Stimulated activated naive CD8-positive, alpha-beta T cell treated with anti-CD3 and anti-CD28 coated beads, Interleukin-15, Interleukin-2, amounts not matched to agents 100 ng/mL and 50 ng/mL, for 24 hours (primary cell): ENCODE results near the gene NFXL1.

ENCODE experiments used
- H3K27ac Mint-ChIP-seq: one replicate; pipeline ENCODE4 v1.8.0; 2021; ENCODE audit warnings: mild to moderate bottlenecking, mixed read lengths
- H3K27me3 Mint-ChIP-seq: one replicate; pipeline ENCODE4 v1.8.0; 2021; ENCODE audit warnings: mixed read lengths
- H3K36me3 Mint-ChIP-seq: one replicate; pipeline ENCODE4 v1.8.0; 2021; ENCODE audit warnings: low read depth, mixed read lengths
- H3K4me1 Mint-ChIP-seq: one replicate; pipeline ENCODE4 v1.8.0; 2021; ENCODE audit warnings: low read depth, mixed read lengths
- H3K4me3 Mint-ChIP-seq: one replicate; pipeline ENCODE4 v1.8.0; 2021; ENCODE audit warnings: mild to moderate bottlenecking, mixed read lengths
- H3K9me3 Mint-ChIP-seq: one replicate; pipeline ENCODE4 v1.8.0; 2021; ENCODE audit warnings: mixed read lengths

The NFXL1 gene

GRCh38 chr4:47858006-47858405 is 56.4 kb downstream of the NFXL1 start:
- H3K36me3 Mint-ChIP-seq = peaks cover 40% of the 10 kb centered on the region
- H3K27ac Mint-ChIP-seq = no peak overlapping the region
- no peak overlapping the region for H3K4me3 Mint-ChIP-seq
- no peaks in the 10 kb centered on the region for H3K9me3 Mint-ChIP-seq
- H3K4me1 Mint-ChIP-seq = no peaks in the 10 kb centered on the region
- H3K27me3 Mint-ChIP-seq = no peaks in the 10 kb centered on the region

- Mint-ChIP-seq H3K27ac (no peak overlapping the region), H3K4me1 (no peaks in the 10 kb centered on the region), H3K36me3 (peaks cover 39% of the 10 kb centered on the region), H3K4me3 (no peak overlapping the region), H3K27me3 (no peaks in the 10 kb centered on the region), H3K9me3 (no peaks in the 10 kb centered on the region)
Observed at GRCh38 chr4:47856713-47857112, 57.7 kb downstream of the NFXL1 start.

GRCh38 chr4:47855350-47855749 is 59.0 kb downstream of the NFXL1 start:
- H3K4me1 Mint-ChIP-seq = no peaks in the 10 kb centered on the region
- H3K36me3 Mint-ChIP-seq = peaks cover 48% of the 10 kb centered on the region
- no peaks in the 10 kb centered on the region for H3K27me3 Mint-ChIP-seq
- no peak overlapping the region for H3K27ac Mint-ChIP-seq
- no peak overlapping the region for H3K4me3 Mint-ChIP-seq
- H3K9me3 Mint-ChIP-seq = no peaks in the 10 kb centered on the region

GRCh38 chr4:47852136-47852535 is 62.2 kb downstream of the NFXL1 start:
- H3K36me3 Mint-ChIP-seq = peaks cover 67% of the 10 kb centered on the region
- no peak overlapping the region for H3K27ac Mint-ChIP-seq
- no peaks in the 10 kb centered on the region for H3K9me3 Mint-ChIP-seq
- H3K27me3 Mint-ChIP-seq = no peaks in the 10 kb centered on the region
- H3K4me3 Mint-ChIP-seq = no peak overlapping the region
- H3K4me1 Mint-ChIP-seq = no peaks in the 10 kb centered on the region

- Mint-ChIP-seq H3K4me1 (no peaks in the 10 kb centered on the region), H3K9me3 (no peaks in the 10 kb centered on the region), H3K27me3 (no peaks in the 10 kb centered on the region), H3K36me3 (peaks cover 72% of the 10 kb centered on the region), H3K27ac (no peak overlapping the region), H3K4me3 (no peak overlapping the region)
Observed at GRCh38 chr4:47849466-47849865, 64.9 kb downstream of the NFXL1 start.

- Mint-ChIP-seq H3K4me1 (no peaks in the 10 kb centered on the region), H3K27ac (no peak overlapping the region), H3K4me3 (no peak overlapping the region), H3K27me3 (no peaks in the 10 kb centered on the region), H3K9me3 (no peaks in the 10 kb centered on the region), H3K36me3 (peaks cover 75% of the 10 kb centered on the region)
Observed at GRCh38 chr4:47848041-47848440, 66.3 kb downstream of the NFXL1 start.

GRCh38 chr4:47842985-47843384 is 71.4 kb downstream of the NFXL1 start:
- Mint-ChIP-seq H3K9me3 (no peaks in the 10 kb centered on the region), H3K27ac (no peak overlapping the region), H3K4me3 (no peak overlapping the region), H3K27me3 (no peaks in the 10 kb centered on the region), H3K4me1 (peaks cover 14% of the 10 kb centered on the region), H3K36me3 (peaks cover 38% of the 10 kb centered on the region)

GRCh38 chr4:47840291-47840690 is 74.1 kb downstream of the NFXL1 start:
- no peak overlapping the region for H3K27ac Mint-ChIP-seq
- peaks cover 19% of the 10 kb centered on the region for H3K36me3 Mint-ChIP-seq
- no peaks in the 10 kb centered on the region for H3K9me3 Mint-ChIP-seq
- H3K4me1 Mint-ChIP-seq = peaks cover 34% of the 10 kb centered on the region
- no peak overlapping the region for H3K4me3 Mint-ChIP-seq
- H3K27me3 Mint-ChIP-seq = peaks cover 4% of the 10 kb centered on the region

GRCh38 chr4:47839259-47839658 is 75.1 kb downstream of the NFXL1 start:
- Mint-ChIP-seq H3K4me1 (peaks cover 37% of the 10 kb centered on the region), H3K9me3 (no peaks in the 10 kb centered on the region), H3K4me3 (no peak overlapping the region), H3K27me3 (peaks cover 5% of the 10 kb centered on the region), H3K27ac (no peak overlapping the region), H3K36me3 (peaks cover 12% of the 10 kb centered on the region)

- Mint-ChIP-seq H3K27ac (no peak overlapping the region), H3K27me3 (peaks cover 10% of the 10 kb centered on the region), H3K36me3 (peaks cover 4% of the 10 kb centered on the region), H3K4me1 (peaks cover 37% of the 10 kb centered on the region), H3K4me3 (no peak overlapping the region), H3K9me3 (no peaks in the 10 kb centered on the region)
Observed at GRCh38 chr4:47838445-47838844, 75.9 kb downstream of the NFXL1 start.

- H3K4me1 Mint-ChIP-seq = peaks cover 37% of the 10 kb centered on the region
- H3K27ac Mint-ChIP-seq = no peak within 1 kb of the TSS
- H3K36me3 Mint-ChIP-seq = no peaks in the 10 kb centered on the region
- H3K27me3 Mint-ChIP-seq = peaks cover 16% of the 10 kb centered on the region
- H3K4me3 Mint-ChIP-seq = peak within 1 kb of the TSS; percentile 80
- H3K9me3 Mint-ChIP-seq = no peaks in the 10 kb centered on the region
Observed at GRCh38 chr4:47837908-47838294, 76.5 kb downstream of the NFXL1 start, which contains the start of gene CORIN. CORIN (minus strand) TSS chr4:47838067; CDS start chr4:47837949, 118 bp downstream.

GRCh38 chr4:47837094-47837907 is 77.1 kb downstream of the NFXL1 start:
- Mint-ChIP-seq H3K9me3 (no peaks in the 10 kb centered on the region), H3K4me1 (peaks cover 37% of the 10 kb centered on the region), H3K27ac (no peak overlapping the region), H3K36me3 (no peaks in the 10 kb centered on the region), H3K27me3 (peaks cover 17% of the 10 kb centered on the region), H3K4me3 (peak overlapping the region; percentile 80)

- Mint-ChIP-seq H3K27me3 (peaks cover 21% of the 10 kb centered on the region), H3K4me3 (peak overlapping the region; percentile 80), H3K9me3 (no peaks in the 10 kb centered on the region), H3K27ac (no peak overlapping the region), H3K36me3 (no peaks in the 10 kb centered on the region), H3K4me1 (peaks cover 39% of the 10 kb centered on the region)
Observed at GRCh38 chr4:47836641-47837093, 77.7 kb downstream of the NFXL1 start.

- H3K36me3 Mint-ChIP-seq = no peaks in the 10 kb centered on the region
- no peaks in the 10 kb centered on the region for H3K9me3 Mint-ChIP-seq
- peaks cover 40% of the 10 kb centered on the region for H3K4me1 Mint-ChIP-seq
- H3K27me3 Mint-ChIP-seq = peaks cover 24% of the 10 kb centered on the region
- H3K27ac Mint-ChIP-seq = no peak overlapping the region
- peak overlapping the region; percentile 80 for H3K4me3 Mint-ChIP-seq
Observed at GRCh38 chr4:47835494-47835893, 78.9 kb downstream of the NFXL1 start.

GRCh38 chr4:47831026-47831679 is 83.2 kb downstream of the NFXL1 start:
- H3K4me3 Mint-ChIP-seq = no peak overlapping the region
- peaks cover 24% of the 10 kb centered on the region for H3K4me1 Mint-ChIP-seq
- no peaks in the 10 kb centered on the region for H3K9me3 Mint-ChIP-seq
- no peak overlapping the region for H3K27ac Mint-ChIP-seq
- H3K27me3 Mint-ChIP-seq = peaks cover 23% of the 10 kb centered on the region
- no peaks in the 10 kb centered on the region for H3K36me3 Mint-ChIP-seq
